ENCODE data around the gene ZNF740.

ZNF740 gene

DNA sequence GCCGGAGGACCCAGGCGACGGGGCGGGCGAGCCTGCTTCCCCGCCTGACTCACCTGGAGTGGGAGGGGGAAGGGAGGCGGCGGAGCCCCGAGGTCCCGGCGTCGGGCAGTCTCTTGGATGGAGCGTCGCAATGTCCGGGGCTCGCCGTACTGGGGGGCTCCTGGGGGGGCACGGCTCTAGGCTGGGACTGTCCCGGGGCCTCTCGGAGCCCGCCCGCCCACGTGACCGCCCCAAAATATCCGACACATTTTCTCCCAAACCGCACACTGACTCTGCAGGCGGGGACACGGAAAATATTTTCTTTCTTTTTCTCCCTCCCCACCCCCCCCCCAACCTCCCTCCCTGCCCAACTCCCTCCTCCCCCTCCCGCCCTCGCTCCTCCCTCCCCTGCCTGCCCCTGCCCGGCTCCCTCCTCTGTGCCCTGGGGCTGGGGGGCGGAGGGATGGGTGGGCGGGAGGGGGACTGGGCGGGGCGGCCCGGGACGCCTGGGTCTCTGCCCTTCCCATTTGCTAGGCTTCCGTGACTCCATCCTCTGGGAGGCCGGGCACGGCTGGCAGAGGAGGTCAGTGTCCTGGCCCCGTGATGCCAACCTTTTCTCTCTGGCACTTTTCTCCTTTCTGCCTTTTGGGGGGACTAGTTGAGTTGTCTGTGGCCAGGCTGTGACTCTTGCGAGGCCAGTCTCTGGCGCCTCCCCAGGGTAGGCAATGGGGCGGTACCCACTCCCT, 51.6 kb downstream of the ZNF740 start, which contains the start of gene RARG:
Gene RARG, minus strand, starts transcription at position 289 of the 725 bp plus-strand sequence. CDS start 4,664 bp downstream, outside the sequence.
- Mint-ChIP-seq H3K4me1 (peaks cover 46% of the 10 kb centered on the region), H3K27ac (peak within 1 kb of the TSS; percentile 74), H3K36me3 (peaks cover 10% of the 10 kb centered on the region), H3K4me3 (peak within 1 kb of the TSS; percentile 87), H3K27me3 (no peaks in the 10 kb centered on the region), H3K9me3 (no peaks in the 10 kb centered on the region)
- ATAC-seq, result peak; percentile 85

DNA sequence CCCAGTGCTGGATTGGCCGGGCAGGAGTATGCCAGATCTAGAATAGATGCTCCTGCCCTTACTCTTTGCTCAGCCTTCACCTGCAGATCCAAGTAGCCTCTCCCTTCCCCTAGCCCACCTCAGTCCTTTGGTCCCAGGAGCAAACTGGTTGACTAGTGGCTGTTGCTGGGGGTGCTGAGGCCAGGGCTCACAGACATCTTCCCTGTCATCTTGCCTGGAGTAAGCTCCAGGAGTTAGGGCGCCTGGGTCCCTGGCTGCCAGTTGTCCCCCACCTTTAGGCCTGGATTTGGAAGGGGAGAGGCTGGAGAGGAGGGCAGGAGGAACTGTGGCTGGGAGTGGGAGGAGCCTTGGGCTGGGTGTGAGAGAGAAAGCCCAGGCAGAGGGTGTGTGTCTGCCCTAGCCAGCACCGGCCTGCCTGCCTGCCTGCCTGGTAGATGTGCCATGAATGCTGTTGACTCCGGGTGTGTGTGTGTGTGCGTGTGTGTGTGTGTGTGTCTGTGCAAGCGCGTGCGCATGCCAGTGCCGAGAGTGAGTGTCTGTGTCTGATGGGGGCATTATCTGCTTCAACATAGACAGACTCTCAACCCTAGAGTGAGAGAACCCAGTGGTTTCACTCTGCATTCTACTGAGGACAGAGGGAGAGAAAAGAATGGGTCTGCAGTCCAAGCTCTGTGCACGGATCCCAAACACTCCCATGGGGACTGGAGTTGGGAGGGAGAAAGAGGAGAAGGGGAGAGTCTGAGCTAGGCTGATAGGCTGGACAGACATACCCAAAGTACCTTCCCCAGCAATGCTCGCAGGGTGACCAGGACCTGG, 52.3 kb downstream of the ZNF740 start:
- peaks cover 53% of the 10 kb centered on the region for H3K4me1 Mint-ChIP-seq
- no peaks in the 10 kb centered on the region for H3K27me3 Mint-ChIP-seq
- peaks cover 7% of the 10 kb centered on the region for H3K36me3 Mint-ChIP-seq
- no peaks in the 10 kb centered on the region for H3K9me3 Mint-ChIP-seq
- ATAC-seq, result peak; percentile 49
- H3K27ac Mint-ChIP-seq, result peak overlapping the region; percentile 74
- H3K4me3 Mint-ChIP-seq, result peak overlapping the region; percentile 87

DNA sequence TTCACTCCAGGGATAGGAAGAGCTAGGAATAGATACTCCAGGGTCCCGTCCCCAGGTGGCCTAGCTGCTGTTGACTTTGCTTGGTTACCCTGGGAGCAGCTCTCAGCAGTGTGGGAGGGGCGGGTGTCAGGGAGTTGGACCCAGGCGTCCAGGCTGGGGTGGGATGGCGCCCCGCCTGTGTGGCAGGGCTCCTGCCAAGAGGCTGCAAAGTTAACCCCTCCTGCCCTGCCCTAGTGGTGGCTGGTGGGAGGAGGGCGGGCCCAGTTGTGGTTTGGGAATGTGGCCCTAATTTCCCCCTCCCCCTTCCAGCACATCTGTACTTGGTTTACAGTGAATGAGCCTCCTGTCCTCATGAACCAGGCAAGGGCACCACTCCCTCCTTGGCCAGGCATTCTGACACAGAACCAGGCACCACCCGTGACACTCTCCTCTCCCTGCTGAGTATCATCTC, 53.2 kb downstream of the ZNF740 start:
- Mint-ChIP-seq H3K27me3 (no peaks in the 10 kb centered on the region), H3K4me1 (peaks cover 53% of the 10 kb centered on the region), H3K4me3 (no peak overlapping the region), H3K27ac (peak overlapping the region; percentile 74), H3K36me3 (peaks cover 7% of the 10 kb centered on the region), H3K9me3 (no peaks in the 10 kb centered on the region)
- ATAC-seq, result no peak

DNA sequence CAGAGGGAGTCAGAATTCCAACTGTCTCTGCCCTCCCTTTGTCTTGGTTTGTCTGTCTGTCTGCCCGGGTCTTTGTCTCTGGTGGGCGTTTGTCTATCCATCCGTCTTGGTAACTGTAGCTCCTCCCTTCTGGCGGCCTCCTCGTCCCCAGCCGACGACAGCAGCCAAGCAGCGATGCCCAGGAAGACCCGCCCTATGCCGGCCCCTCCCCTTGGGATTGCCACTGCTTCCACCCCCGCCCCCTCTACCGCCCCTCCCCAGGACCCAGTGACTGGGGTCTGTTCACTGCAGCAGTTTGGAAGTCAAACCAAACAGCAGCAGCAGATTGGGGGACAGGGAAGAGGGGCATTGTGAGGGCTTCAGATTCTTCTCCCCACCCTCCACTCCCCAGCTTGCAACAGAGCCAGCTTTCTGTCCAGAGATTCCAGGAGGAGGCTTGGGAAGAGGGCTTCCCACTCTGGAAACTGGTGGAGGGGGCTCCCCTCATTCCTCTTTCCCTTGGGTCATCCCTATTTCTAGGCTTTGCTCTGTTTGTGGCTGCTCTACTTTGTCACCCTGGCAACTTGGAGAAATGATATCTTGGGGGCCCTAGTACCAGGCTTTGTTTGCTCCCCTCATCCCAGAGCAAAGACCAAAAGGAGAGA, 53.9 kb downstream of the ZNF740 start:
- Mint-ChIP-seq H3K27ac (no peak overlapping the region), H3K27me3 (no peaks in the 10 kb centered on the region), H3K4me1 (peaks cover 51% of the 10 kb centered on the region), H3K4me3 (no peak overlapping the region), H3K36me3 (peaks cover 5% of the 10 kb centered on the region), H3K9me3 (no peaks in the 10 kb centered on the region)
- ATAC-seq, result no peak

DNA sequence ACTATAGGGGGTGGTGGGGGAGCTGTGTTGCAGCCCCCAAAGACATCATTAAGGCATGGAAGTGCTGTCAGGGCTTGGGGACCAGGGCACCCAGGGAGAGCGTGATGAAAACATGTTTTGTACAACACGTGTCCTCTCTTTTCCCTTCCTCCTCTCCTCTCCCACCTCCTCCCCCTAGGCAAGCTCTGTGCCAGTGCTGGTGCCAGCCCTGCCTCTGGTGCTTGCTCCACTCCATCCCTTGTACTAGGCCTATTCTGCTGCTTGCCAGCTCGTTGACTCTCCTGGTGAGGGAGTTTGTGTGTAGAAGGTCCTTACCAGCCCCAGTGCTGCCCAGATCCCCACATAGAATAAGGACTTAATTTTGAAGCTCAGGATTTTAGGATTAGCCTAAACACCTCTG, 54.6 kb downstream of the ZNF740 start:
- Mint-ChIP-seq H3K9me3 (no peaks in the 10 kb centered on the region), H3K27ac (no peak overlapping the region), H3K4me3 (no peak overlapping the region), H3K36me3 (no peaks in the 10 kb centered on the region), H3K27me3 (no peaks in the 10 kb centered on the region), H3K4me1 (peaks cover 48% of the 10 kb centered on the region)
- no peak for ATAC-seq

DNA sequence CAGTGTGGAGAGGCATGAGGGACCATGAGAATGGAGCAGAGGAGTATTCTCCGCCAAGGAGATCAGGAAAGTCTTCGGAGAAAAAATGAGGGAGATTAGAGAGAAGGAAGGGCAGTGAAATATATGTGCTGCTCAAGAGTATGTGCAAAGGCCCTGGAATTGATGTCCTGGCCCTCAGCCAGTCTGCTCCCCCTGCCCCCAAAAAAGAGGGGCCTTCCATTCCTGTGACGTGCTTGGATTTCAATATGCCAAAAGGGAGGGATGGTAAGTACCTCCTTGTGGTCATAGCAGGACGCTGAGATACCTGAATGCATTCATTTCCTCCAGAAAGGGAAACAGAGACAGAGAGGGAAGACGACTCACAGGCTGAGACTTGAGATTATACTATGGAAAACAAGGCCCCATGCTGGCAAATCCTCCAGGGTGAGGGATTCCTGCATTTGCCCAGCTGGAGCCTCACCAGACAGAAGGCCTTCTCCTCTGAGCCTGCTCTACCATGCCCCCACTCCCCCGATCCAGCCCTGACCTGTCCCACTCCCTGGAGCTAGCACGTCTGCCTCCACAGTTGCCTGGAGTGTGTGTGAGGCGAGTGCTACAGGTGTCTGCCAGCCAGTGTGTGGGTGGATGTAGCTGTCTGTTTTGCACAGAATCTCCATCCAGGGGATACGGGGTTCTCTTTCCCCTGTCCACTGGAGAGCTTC, 55.4 kb downstream of the ZNF740 start:
- Mint-ChIP-seq H3K27me3 (no peaks in the 10 kb centered on the region), H3K4me1 (peaks cover 51% of the 10 kb centered on the region), H3K9me3 (no peaks in the 10 kb centered on the region), H3K36me3 (no peaks in the 10 kb centered on the region), H3K4me3 (no peak overlapping the region), H3K27ac (peak overlapping the region; percentile 77)
- ATAC-seq, result no peak

DNA sequence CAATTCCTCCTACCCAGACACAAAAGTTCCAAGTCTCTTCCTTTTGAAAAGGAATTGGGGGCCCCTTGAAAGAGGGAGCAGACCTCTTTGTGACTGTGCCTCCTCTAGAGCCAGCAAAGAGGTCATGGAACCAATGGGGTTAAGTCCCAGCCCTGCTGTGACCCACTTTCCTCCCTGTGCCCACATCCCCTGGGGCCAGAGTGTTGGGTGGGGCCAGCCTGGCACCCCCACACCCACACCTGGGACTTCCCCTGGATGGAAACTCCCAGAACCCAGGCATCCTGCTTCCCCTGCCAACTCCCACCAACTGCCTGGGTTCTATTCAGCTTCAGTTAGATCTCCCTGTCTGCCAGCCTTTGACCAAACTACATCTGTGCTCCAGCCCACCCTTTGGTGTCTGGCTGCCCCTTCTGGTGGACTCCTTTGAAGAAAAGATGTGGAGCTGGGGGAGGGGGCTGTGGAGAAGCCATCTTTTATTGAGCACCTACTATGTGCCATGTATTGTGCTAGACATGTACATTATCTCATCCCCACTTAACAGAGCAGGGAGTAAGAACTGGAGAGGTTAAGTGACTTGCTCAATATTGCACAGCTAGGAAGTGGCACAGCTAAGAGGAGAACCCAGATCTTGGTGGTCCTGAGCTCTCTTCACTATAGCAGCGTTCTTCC, 56.1 kb downstream of the ZNF740 start:
- Mint-ChIP-seq H3K27me3 (no peaks in the 10 kb centered on the region), H3K9me3 (no peaks in the 10 kb centered on the region), H3K36me3 (no peaks in the 10 kb centered on the region), H3K4me3 (peak overlapping the region; percentile 17), H3K27ac (peak overlapping the region; percentile 77), H3K4me1 (peaks cover 56% of the 10 kb centered on the region)
- peak; percentile 35 for ATAC-seq

DNA sequence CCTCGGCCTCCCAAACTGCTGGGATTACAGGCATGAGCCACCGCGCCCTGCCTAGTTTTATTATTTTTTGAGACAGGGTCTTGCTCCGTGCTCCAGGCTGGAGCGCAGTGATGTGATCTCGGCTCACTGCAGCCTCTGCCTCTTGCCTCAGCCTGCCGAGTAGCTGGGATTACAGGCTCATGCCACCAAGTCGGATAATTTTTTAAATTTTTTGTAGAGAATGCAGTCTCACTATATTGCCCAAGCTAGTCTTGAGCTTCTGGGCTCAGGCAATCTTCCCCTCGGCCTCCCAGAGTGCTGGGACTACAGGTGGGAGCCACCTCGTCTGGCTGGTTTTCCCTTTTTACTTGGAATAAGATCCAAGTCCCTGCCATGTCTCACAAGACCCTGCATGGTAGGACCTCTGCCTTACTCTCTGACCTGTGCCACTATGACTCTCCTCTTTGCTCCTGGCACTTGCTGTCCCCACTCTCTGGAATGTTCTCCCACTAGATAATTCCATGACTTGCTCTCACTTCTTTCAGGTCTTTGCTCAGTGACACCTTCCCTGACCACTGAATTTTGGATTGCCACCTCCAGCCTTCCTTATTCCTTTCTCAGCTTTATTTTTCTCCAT, 59.2 kb downstream of the ZNF740 start:
- Mint-ChIP-seq H3K4me1 (peaks cover 54% of the 10 kb centered on the region), H3K36me3 (no peaks in the 10 kb centered on the region), H3K27me3 (no peaks in the 10 kb centered on the region), H3K9me3 (no peaks in the 10 kb centered on the region), H3K4me3 (no peak overlapping the region), H3K27ac (peak overlapping the region; percentile 39)
- ATAC-seq, result no peak

DNA sequence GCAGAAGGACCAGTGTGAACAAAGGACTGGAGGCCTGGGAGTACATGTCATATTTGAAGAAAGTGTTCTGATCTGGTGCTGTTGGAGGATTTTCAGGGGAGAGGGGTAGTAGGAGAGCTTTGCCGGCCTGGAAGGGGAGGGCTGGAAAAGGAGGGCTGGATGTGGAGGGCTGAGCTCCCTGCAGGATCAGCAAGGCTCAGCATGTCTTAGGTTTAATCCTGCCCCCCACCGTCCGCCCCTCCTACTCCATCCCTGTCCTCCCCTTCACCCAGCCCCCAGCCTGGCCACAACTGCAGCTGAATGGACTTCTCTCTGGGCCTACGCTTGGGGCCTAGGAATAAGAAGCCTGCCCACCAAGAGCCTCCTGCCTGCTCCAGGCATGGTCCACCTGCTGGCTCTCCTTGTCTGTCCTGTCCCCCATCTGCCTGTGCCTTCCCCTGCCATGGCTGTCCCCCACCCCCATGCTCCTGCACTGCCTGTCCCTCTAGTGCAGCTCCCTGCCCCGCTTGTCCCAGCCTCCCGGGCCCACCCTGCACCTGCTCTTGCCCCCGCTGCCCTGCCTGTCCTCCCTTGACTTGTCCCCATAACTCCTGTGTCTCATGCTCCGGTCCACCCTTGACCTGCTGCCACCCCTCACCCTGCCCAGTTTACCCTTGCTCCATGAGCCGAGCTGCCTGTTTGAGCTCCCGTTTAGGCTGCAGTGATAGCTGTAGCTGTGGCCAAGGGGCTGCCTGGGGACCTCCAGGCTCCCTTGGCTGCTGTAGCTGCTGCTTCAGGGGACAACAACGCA, 61.3 kb downstream of the ZNF740 start:
- Mint-ChIP-seq H3K4me1 (peaks cover 38% of the 10 kb centered on the region), H3K27me3 (no peaks in the 10 kb centered on the region), H3K9me3 (no peaks in the 10 kb centered on the region), H3K27ac (peak overlapping the region; percentile 7), H3K4me3 (no peak overlapping the region), H3K36me3 (no peaks in the 10 kb centered on the region)
- peak; percentile 47 for ATAC-seq

DNA sequence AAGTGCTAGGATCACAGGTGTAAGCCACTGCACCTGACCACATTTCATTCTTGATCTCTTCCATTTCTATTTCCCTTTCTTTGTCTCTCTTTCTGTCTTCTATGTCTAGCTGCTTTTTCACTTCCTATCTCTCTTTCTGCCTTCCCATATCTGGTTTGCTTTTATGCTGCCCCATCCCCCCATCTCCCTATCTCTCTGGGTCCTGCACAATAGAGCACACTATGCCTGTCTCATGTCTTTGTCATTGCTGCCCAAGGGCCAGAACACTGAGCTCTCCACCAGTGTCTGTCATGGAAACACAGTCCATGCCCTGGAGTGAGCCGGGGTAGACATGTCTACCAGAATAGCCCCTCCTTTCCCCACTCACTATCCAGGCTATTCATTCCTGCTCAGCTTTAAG, 63.8 kb downstream of the ZNF740 start:
- Mint-ChIP-seq H3K27ac (peak overlapping the region; percentile 18), H3K27me3 (no peaks in the 10 kb centered on the region)

More for the DNA sequence above, 63.8 kb downstream of the ZNF740 start:
- Mint-ChIP-seq H3K4me3 (no peak overlapping the region), H3K36me3 (no peaks in the 10 kb centered on the region), H3K9me3 (no peaks in the 10 kb centered on the region), H3K4me1 (peaks cover 27% of the 10 kb centered on the region)
- ATAC-seq, result no peak
